Coronary artery (tissue), 2 donors: ENCODE data around the gene KIF26B.

Experiments used
- DNase-seq: peaks from one replicate; pipeline ENCODE4 v3.0.0-alpha.2; 2017; ENCODE audit warnings: low spot score
- H3K27ac ChIP-seq, 2 donors: fragments of 200-600 bp; sonication (generic); one replicate each; pipeline ENCODE4 v1.5.1; 2016 to 2019
- H3K4me3 ChIP-seq: fragments of 200-600 bp; sonication (generic); 2 replicates; pipeline ENCODE4 v1.5.1; 2016; ENCODE audit warnings: mild to moderate bottlenecking, moderate library complexity
- TF ChIP-seq, protein P1 (sequence below): fragments of 200-600 bp; sonication (generic); IDR thresholded peaks from one replicate; pipeline ENCODE4 v1.5.1; 2019; ENCODE audit warnings: antibody characterized with exemption

KIF26B gene

DNA sequence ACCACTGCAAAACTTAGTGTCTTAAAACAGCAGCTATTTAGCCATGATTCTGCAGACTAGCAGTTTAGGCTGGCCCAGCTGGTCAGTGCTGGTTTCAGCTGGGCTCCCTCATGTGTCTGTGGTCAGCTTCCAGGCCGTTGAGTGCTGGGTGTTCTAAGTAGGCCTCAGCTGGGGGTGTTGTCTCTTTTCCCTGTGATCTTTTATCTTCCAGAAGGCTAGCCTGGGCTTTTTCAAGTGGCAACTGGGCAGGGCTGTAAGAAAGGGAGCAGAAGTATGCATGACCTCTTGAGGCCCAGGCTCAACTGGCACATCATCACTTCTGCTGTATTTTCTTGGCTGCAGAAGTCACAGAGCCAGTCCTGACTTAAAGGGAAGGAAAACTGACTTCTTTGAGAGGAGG, 136.1 kb downstream of the KIF26B start:
- TF ChIP-seq, protein P1, sequence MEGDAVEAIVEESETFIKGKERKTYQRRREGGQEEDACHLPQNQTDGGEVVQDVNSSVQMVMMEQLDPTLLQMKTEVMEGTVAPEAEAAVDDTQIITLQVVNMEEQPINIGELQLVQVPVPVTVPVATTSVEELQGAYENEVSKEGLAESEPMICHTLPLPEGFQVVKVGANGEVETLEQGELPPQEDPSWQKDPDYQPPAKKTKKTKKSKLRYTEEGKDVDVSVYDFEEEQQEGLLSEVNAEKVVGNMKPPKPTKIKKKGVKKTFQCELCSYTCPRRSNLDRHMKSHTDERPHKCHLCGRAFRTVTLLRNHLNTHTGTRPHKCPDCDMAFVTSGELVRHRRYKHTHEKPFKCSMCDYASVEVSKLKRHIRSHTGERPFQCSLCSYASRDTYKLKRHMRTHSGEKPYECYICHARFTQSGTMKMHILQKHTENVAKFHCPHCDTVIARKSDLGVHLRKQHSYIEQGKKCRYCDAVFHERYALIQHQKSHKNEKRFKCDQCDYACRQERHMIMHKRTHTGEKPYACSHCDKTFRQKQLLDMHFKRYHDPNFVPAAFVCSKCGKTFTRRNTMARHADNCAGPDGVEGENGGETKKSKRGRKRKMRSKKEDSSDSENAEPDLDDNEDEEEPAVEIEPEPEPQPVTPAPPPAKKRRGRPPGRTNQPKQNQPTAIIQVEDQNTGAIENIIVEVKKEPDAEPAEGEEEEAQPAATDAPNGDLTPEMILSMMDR: no peak
- DNase-seq: no peak
- Histone ChIP-seq H3K4me3 (no peak overlapping the region), H3K27ac (no peak overlapping the region)

DNA sequence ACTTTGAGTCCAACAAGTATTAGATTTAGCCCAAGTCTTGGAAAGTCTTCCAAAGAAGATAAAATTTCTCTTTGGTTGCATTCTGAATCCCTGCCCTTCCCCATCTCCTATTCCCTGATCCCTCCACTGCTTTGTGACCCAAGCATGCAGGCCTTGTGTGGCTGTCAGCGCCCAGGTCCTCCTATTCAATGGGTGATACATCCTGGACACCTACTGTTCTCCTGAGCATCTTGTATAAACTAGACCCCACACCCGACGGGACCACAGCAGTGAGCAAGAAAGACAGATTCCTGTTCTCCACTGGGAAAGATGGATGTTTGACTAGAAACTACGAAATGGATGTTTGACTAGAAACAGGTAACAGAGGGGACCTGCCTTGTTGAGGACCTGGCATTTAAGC, 136.6 kb downstream of the KIF26B start:
- Histone ChIP-seq H3K4me3 (no peak overlapping the region), H3K27ac (no peak overlapping the region)
- DNase-seq: no peak
- TF ChIP-seq, protein P1: no peak

DNA sequence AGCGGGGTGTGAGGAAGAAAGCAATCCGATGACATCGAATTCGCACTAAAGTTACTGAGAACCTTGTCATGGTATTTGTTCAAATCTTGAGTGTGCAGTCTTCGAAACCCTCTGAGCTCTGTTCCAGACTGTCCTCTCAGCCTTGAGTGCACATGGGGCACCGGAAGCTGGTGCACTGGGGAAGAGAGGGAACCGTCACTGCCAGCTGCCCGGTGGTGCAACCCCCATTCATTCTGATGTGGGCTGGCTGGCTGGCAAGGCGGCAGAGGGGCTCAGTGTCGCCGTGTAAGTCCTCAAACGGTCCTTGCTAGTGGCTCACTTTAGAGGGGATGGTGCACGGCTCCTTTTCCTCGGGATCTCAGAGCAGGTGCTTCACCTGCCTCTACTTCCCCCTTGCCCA, 137.4 kb downstream of the KIF26B start:
- no peak overlapping the region for H3K4me3 ChIP-seq
- TF ChIP-seq, protein P1: no peak
- DNase-seq: no peak
- no peak overlapping the region for H3K27ac ChIP-seq

DNA sequence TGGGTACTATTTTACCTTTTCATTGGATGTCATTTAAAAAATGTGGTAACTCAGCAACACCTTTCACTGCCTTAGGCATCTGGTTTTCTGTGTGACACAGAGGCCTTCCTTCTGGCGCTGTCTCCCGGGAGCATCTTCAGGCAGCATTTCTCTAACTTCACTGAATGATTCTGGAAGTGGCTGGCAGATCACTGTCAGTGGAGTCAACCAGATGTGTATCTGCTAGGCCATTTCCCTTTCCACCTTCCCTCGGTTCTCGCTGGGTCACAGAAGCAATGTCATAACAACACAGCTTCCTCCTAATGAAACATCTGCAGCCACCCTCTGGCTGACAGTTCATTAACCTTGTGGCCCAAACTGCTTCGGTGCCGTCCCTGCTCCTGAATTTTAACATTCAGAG, 137.8 kb downstream of the KIF26B start:
- TF ChIP-seq, protein P1: no peak
- Histone ChIP-seq H3K27ac (no peak overlapping the region), H3K4me3 (no peak overlapping the region)
- no peak for DNase-seq

DNA sequence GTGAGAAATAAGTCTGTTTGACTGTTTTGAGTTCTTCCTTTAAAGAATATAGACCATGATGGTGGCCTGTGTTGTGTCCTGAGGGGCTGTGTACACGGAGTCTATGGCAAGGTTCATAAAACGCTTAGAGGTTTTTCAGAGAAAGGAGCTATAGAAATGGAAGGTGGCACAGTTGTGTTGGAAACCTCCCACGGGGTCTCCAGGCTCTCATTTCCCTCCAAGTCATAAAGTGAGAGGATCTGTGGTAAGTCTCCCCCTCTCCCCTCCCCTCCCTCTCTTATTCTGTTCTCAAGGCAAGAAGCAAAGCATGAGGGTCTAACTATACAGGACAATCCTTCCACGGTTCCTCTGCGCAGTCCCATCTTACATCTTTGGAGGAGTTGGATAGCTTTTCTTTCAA, 139.2 kb downstream of the KIF26B start:
- TF ChIP-seq, protein P1: no peak
- no peak for DNase-seq

DNA sequence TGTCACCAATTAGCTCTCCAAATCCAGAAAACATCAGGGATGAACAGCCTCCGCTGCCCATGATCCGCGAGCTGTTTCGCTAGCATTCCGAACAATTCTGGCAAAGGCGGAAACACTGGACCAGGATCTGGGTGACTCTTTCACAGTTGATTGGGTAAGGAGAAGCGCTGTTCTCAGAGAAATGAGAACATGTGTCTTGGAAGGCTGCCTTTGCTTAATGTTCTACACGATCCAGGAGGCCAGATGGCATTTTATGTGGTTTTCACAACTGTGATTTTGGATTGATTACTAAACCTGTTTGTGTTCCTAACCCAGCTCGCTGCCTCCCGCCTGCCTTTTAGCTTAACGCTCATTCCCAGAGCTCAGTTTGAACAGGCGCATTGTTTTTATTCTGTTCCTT, 144.0 kb downstream of the KIF26B start:
- no peak overlapping the region for H3K4me3 ChIP-seq
- DNase-seq: no peak
- H3K27ac ChIP-seq: no peak overlapping the region
- TF ChIP-seq, protein P1: no peak

More for the DNA sequence above, 139.2 kb downstream of the KIF26B start:
- no peak overlapping the region for H3K27ac ChIP-seq
- H3K4me3 ChIP-seq: no peak overlapping the region

DNA sequence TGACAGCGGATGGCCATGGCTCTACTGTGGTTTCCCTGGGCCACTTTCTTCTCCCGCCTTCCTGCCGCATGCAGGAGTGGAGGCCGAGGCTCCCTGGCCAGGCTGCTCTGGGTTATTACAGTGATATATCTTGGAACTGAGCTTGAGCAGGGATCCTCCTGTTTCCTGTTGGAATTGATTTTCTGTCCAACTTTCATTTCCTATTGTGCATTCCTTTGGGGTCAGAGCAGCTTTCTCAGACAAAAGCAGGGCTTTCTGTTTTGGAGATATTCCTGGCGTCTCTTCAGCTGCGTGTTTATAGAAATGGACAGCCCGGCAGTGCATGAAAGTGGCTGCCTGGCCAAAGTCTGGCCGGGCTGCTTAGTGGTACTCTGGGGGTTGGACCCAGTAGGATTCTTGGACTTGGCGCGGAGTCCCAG, 146.4 kb downstream of the KIF26B start:
- DNase-seq: no peak

More for the DNA sequence above, 146.4 kb downstream of the KIF26B start:
- peak overlapping the region in 1 of 2 donors; percentile 4 for H3K27ac ChIP-seq
- TF ChIP-seq, protein P1: no peak
- H3K4me3 ChIP-seq: peak overlapping the region; percentile 42
